NCI-H510A (cell line): ENCODE measurements around the gene NDUFB1.

Experiments
- DNase-seq: peaks from one replicate; lab custom pipeline; 2025; lab: John Stamatoyannopoulos, UW

Gene NDUFB1

GRCh38 chr14:92121670-92122350, at the start of gene NDUFB1, which contains the start of gene CPSF2:
TSS of gene NDUFB1 (minus strand) at chr14:92121706. CDS start at chr14:92117637, 4,069 bp downstream.
TSS of gene CPSF2 (plus strand) at chr14:92121969. CDS start at chr14:92130985, 9,016 bp downstream.
- peak; percentile 74 for DNase-seq

GRCh38 chr14:92164958-92165357, 43.5 kb upstream of the NDUFB1 start:
- DNase-seq: no peak

DNA sequence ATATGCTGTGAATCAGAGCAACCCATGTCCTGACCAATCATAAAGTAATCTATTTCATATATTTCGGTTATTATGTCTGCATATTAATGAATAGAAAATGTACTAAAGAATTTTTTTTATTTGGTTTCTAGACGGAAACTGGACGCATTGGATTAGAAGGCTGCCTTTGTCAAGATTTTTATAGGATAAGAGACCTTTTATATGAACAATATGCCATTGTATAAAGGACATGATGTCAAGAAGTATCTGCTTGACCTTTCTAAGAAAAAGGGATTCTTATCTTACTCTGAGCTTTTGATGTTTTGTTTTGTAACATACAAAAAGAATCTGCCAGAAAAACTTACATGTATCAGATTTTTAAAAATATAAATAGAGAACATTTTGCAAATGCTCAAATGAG, 40.0 kb upstream of the NDUFB1 start:
- DNase-seq: no peak

DNA sequence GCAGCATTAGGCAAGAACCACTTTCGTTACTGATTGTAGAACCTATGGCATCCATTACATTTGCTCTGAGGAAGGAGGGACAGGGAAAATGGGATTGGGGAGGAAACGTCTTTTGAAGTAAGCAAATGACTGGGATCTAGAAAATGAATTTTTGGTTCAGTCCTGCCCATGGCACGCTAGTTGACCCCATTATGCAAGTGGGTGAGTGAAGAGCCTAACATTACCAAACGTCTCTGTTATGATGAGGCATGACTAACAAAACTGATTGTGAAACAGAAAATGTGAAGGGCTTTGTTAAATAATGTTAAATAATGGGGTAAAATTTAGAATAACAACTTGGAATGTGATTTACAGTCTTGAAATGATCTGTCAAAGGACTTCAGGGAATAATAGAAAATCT, 39.1 kb upstream of the NDUFB1 start:
- no peak for DNase-seq

DNA sequence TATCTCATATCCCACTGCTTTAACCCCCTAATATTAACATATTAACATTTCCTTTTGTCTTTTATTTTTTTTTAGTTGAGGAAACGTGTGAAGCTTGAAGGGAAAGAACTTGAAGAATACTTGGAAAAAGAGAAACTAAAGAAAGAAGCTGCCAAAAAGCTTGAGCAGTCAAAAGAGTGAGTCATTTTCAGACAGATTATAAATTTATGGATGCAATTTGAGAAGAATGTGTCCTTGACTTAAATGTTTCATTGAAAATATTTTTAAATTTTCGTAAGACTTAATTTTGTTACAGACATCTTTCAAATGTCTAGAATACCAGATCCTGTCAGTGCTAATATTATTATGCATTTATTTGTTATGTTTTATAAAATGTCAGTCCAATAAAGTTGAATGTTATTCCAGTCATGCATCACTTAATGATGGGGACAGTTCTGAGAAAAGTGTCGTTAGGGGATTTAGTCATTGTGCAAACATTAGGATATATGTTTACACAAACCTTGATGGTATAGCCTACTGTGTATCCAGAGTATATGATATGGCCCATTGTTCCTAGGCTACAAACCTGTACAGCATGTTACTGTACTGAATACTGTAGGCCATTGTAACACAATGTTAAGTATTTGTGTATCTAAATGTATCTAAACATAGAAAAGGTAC, 32.9 kb upstream of the NDUFB1 start:
- peak; percentile 42 for DNase-seq

DNA sequence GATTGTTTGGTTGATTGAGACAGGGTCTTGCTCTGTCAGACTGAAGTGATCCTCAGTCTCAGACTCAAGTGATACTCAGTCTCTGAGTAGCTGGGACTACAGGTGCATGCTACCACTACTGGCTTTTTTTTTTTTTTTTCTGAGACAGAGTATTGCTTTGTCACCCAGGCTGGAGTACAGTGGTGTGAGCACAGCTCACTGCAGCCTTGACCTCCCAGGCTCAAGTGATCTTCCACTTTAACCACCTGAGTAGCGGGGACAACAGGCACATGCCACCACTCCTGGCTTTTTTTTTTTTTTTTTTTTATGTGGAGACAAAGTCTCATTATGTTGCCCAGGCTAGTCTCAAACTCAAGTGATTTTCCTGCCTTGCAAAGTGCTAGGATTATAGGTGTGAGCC, 32.1 kb upstream of the NDUFB1 start:
- peak; percentile 11 for DNase-seq

- no peak for DNase-seq
These were observed 23.2 kb upstream of the NDUFB1 start for GRCh38 chr14:92144708-92145107.

- DNase-seq: no peak
These were observed 22.5 kb upstream of the NDUFB1 start for GRCh38 chr14:92143962-92144361.

DNA sequence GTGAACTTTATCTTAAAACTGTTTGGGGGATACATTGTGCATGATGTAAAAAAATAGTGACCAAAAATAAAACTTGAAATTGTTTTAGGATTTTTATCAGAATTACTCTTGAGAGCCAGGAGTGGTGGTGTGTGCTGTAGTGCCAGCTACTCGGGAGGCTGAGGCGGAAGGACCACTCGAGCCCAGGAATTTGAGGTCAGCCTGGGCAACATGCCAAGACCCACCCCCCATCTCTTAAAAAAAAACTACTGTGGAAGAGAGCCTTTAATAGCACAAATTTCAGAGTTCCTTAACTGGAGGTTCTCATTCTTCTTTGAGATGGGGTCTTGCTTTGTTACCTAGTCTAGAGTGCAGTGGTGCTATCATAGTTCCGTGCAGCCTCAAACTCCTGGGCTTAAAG, 21.8 kb upstream of the NDUFB1 start:
- DNase-seq: no peak

GRCh38 chr14:92135269-92135668, 13.8 kb upstream of the NDUFB1 start:
- no peak for DNase-seq

- DNase-seq: no peak
These were observed 12.9 kb upstream of the NDUFB1 start for GRCh38 chr14:92134456-92134855.

GRCh38 chr14:92122761-92123160, 1.3 kb upstream of the NDUFB1 start:
- DNase-seq: no peak

DNA sequence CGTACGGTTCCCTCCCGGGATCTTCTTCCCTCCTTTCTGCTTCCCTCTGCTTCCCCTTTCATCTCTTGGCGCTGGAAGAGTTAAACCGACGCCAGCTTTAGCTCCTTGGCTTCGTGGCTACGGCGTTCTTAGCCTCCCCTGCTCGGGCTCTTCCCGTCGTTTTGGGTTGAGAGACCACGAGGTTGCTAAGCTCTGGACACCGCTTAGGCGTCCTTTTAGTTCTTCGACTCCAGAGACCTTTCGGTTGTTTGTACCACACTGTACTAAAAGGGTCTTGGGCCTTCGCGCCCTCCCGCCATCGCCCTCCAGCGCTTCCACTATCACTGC, 808 bp upstream of the NDUFB1 start:
- DNase-seq: peak; percentile 10

DNA sequence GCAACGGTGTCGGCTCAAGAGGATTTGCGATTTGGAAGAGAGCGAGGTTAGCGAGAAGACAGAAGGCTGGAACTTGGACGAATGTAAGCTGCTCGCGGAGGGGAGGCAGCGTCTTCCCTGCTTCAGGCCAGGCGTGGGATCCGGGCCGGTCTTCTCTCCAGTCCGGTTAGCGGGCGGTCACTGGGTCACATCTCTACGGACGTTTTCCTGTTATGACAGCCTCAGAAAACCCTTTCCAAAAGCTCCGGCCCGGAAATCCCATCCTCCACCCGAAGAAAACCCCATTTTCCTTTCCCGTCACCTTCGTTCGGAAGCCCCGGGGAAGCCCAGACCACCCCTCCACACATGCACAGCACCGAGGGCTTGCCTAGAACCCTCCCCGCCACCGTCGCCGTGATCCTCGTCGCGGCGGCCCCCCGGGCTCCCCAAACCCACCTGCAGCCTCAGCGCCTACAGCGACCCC, 268 bp downstream of the NDUFB1 start:
- DNase-seq: no peak

DNA sequence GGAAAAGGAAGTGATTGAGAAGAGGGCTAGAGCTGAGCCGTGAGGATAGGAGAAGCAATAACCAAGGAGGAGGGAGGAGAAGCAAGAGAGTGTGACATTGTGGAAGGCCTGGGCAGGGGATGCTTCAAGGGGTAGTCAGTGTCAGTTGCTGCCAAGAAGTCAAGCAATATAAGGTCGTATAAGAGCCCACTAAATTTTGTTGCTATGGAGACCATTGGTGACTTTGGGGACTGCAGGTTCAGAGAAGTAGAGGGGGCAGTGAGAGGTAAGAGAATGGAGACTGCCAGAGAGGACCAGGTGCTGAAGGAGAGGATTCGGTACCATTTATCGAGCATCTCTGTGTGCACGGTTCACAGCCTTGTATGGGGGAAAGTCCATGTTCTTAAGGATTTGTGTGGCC, 12.0 kb downstream of the NDUFB1 start:
- DNase-seq: no peak

GRCh38 chr14:92108345-92109254, 12.9 kb downstream of the NDUFB1 start:
- no peak for DNase-seq

DNA sequence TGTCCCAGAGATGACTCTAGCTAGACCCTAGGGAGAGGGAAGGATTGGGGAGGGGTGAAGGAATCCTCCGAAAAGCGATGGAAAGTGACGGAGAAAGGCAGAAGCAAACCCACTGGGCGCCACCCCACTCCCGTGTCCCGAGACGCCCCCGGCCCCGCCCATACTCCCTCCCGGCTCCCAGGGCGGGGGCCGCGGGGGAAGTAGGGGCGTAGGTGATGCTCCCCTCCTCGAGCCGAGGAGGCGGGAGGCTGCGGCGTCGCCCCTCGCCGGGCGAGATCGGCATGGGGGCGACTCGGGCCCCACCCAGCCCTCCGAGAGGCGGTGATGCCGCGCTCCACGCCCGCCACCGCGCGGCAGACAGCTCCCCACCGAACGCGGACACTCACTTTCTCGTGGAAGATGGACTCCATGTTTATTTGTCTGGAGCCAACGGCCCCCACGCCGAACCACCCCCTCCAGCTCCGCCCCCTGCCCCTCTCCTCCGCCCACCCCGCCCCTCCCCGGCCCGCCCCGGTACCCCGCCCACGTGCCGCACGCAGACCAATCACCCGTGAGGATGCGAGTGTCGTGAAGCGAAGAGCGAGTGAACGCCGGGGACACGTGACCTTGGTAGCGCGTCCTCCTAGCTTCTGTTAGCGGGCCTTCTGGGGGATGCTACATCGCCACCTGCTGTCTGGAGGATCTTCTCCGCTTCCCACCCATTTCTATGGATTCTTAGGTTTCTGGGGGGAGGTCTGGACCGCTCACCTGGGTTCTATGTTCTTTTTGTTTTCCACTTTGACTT, 15.2 kb downstream of the NDUFB1 start, which contains the start of gene ATXN3:
Gene ATXN3 (minus strand): TSS at position 440 of the 784 bp plus-strand sequence. CDS start 30 bp downstream, at position 410.
- DNase-seq: peak; percentile 97

DNA sequence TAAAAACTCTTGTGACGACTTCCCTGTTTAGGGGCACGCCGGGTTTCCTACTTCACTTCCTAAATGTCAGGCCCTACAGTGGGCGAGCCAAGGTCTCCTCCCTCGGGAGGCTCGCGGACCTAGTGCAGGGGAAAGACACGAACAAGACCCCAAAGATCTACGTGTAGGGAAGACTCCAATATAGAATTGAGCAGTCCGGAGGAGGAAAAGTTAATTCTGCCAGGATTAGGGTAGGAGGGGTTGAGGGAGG, 15.7 kb downstream of the NDUFB1 start:
- no peak for DNase-seq

DNA sequence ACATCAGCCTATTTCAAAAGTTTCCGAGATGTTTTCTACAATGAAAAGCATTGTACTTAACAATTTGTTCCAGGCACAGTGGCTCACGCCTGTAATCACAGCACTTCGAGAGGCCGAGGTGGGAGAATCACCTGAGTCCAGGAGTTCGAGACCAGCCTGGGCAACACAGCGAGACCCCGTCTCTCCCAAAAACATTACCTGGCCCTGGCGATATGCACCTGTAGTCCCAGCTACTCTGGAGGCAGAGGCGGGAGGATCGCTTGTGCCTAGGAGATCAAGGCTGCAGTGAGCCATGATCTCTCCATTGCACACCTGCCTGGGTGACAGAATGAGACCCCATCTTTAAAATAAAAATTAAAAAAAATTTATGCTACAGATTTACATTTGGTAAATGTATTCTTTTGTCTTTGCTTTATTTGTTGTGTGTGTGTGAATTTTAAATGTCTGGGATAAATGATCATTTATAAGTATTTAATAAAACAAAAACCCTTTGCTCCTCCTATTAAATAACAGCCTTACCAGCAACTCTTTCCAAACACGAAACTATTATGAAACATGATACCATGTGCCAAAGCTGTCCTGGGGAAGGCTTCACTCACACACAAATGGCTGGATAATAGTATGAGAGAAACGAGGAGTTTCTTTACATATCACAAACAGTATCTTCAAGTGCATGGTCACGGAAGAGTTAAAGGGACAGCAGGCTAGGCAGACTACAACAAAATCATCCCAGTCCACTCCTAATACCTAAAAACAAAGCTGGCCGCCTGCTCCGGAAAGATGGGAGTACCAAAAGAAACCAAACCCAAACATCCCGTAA, 16.2 kb downstream of the NDUFB1 start:
- no peak for DNase-seq

- peak; percentile 2 for DNase-seq
These were observed 18.0 kb downstream of the NDUFB1 start for GRCh38 chr14:92103363-92103989.

GRCh38 chr14:92099802-92100201, 21.7 kb downstream of the NDUFB1 start:
- DNase-seq: no peak
